Activated CD4-positive, alpha-beta T cell treated with anti-CD3 and anti-CD28 coated beads, Interleukin-2, amount 10 ng/mL, durations not matched to agents 7 days and 5 days (primary cell): Measurements from ENCODE around the gene TXNDC17. TPM values are rescaled to one million over a fixed set of nuclear protein-coding genes. Genes with fewer than 3 reads are reported as not detected.
"Not testable (repeated sequence)": the region's sequence is repeated elsewhere in the genome, so short reads cannot be mapped to it uniquely, and the experiment has no call there.

Experiments
- CTCF ChIA-PET: fragments of 350-600 bp; sonication (Branson Sonifier 250); formaldehyde crosslinking; loops from one replicate; lab custom pipeline; 2021; ENCODE audit warnings: antibody characterized with exemption; lab: Charles Lee
- POLR2A ChIA-PET: fragments of 350-600 bp; sonication (Branson Sonifier 250); formaldehyde crosslinking; loops from one replicate; lab custom pipeline; 2021; ENCODE audit warnings: antibody characterized with exemption; lab: Charles Lee
- DNase-seq: peaks from one replicate; pipeline ENCODE4 v3.0.0-alpha.2; 2020
- H3K27ac Mint-ChIP-seq: one replicate; pipeline ENCODE4 v1.8.0; 2021; ENCODE audit warnings: mild to moderate bottlenecking, moderate library complexity, mixed read lengths
- H3K27me3 Mint-ChIP-seq: one replicate; pipeline ENCODE4 v1.8.0; 2021; ENCODE audit warnings: mixed read lengths
- H3K36me3 Mint-ChIP-seq: one replicate; pipeline ENCODE4 v1.8.0; 2021; ENCODE audit warnings: low read depth, mixed read lengths
- H3K4me1 Mint-ChIP-seq: one replicate; pipeline ENCODE4 v1.8.0; 2021; ENCODE audit warnings: mixed read lengths
- H3K4me3 Mint-ChIP-seq: one replicate; pipeline ENCODE4 v1.8.0; 2021; ENCODE audit warnings: mild to moderate bottlenecking, moderate library complexity, mixed read lengths
- H3K9me3 Mint-ChIP-seq: one replicate; pipeline ENCODE4 v1.8.0; 2021; ENCODE audit warnings: mixed read lengths
- total RNA-seq, 2 experiments: library from RNA; stranded (reverse); gene quantifications; one replicate each; pipeline ENCODE4 v1.2.3, GENCODE V29; 2021

The TXNDC17 gene
- total RNA-seq, 2 experiments from 2014 or later = 49.0 to 69.0 TPM

DNA sequence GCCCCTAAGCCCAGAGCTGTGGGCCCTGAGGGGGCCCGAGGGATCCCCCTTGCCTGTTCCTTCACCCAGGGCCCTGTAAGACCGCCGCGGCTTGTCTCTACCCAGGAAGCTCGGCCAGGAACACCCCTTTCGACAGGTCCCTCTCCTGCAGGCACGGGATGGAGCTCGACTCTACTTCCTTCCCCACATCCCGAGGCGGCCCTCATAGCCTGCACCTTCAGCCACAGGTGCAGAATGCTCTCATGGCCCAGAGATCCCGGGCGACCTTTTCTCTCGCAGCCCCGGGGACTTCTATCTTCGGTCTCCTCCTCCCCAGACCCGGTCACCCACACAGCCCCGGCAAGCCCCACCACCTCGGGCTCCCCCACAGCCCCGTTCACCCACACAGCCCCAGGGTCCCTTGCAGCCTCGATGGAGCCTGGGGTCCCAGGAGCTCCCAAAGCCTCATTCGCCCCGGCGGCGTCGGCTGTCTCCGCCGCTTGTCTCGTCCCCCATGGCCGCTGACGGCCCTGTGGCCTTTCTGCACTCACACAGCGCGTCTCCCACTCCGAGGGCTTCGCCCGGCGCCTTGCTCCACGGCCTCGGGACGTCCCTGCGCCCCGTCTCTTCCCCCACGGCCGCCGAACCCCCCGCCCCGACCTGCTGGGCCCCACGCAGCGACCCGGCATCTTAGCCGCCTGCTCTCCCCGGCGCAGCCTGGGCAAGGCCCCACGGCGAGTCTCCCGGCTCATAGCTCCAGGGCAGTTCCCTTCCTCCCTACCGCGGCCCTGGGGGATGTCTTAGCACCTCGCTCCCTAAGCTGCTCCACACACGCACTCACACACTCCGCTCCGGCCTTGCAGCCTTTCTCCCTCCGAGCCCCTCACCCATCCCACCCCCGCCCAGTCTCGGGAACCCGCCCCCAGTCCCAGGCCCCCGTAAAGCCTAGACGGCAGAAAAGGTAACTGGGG lies 999 bp upstream of the TXNDC17 start:
- H3K27ac Mint-ChIP-seq = peak overlapping the region; percentile 96
- CTCF ChIA-PET = interaction anchor here (1.1 to 1.3 kb wide), 2 partner anchors 11 to 17 kb away, joined by 3 to 4 read pairs; partner anchors contain the start of gene MED31
- peaks cover 33% of the 10 kb centered on the region for H3K36me3 Mint-ChIP-seq
- no peaks in the 10 kb centered on the region for H3K27me3 Mint-ChIP-seq
- H3K9me3 Mint-ChIP-seq = no peaks in the 10 kb centered on the region
- peak; percentile 42 for DNase-seq
- H3K4me3 Mint-ChIP-seq = peak overlapping the region; percentile 94
- POLR2A ChIA-PET = no interaction called here
- H3K4me1 Mint-ChIP-seq = peaks cover 55% of the 10 kb centered on the region

GRCh38 chr17:6641247-6641863 lies 495 bp downstream of the TXNDC17 start:
- peak overlapping the region; percentile 94 for H3K4me3 Mint-ChIP-seq
- POLR2A ChIA-PET = interaction anchor here (2.0 kb wide), 1 partner anchor 10 kb away, joined by 6 read pairs; the partner anchor contains the start of genes C17orf100 and MED31
- H3K36me3 Mint-ChIP-seq = peaks cover 34% of the 10 kb centered on the region
- DNase-seq = peak; percentile 21
- CTCF ChIA-PET = interaction anchor here (0.7 kb wide), 1 partner anchor 24 kb away, joined by 3 read pairs; no protein-coding TSS in a partner anchor
- no peaks in the 10 kb centered on the region for H3K9me3 Mint-ChIP-seq
- peak overlapping the region; percentile 96 for H3K27ac Mint-ChIP-seq
- peaks cover 61% of the 10 kb centered on the region for H3K4me1 Mint-ChIP-seq
- no peaks in the 10 kb centered on the region for H3K27me3 Mint-ChIP-seq

GRCh38 chr17:6642592-6642991 lies 1.7 kb downstream of the TXNDC17 start:
- no peak for DNase-seq
- POLR2A ChIA-PET = interaction anchor here (2.0 kb wide), 1 partner anchor 9 kb away, joined by 6 read pairs; the partner anchor contains the start of genes C17orf100 and MED31
- Mint-ChIP-seq H3K27ac (no peak overlapping the region), H3K4me3 (peak overlapping the region; percentile 28), H3K36me3 (peaks cover 38% of the 10 kb centered on the region), H3K27me3 (no peaks in the 10 kb centered on the region), H3K4me1 (peaks cover 67% of the 10 kb centered on the region), H3K9me3 (no peaks in the 10 kb centered on the region)
- CTCF ChIA-PET = interaction anchor here (1.1 kb wide), 1 partner anchor 503 kb away, joined by 4 read pairs; no protein-coding TSS in a partner anchor

DNA sequence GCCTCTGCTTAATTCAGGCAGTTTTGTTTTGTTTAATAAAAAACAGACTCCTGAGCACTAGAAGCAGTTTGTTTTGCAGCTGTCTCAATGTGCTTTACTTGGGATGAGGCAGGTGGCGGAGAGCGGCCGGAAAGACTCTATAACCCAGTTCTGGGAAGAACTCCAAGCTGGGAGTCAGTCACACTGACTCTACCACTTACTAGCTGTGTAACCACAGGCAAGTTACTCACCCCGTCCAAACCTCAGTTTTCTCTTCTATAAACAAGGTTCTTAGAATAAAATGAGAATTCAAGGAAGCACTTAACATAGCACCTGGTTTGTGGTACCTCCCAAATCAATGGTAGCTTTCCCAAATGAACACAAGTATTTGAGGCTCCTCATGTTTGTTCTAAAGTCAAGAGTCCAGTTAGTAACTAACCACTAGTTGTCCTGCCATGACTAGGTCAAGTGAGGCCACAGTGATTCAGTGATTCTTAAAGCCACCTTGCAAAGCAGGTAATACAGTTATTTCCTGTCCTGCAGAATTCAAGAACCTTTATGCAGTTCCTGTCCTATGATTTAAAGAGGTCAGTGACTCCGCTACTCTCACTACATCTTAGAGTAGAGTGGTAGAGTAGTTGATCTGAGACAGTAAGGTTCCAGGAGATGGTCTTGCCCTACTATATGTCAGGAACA lies 2.7 kb downstream of the TXNDC17 start:
- H3K4me3 Mint-ChIP-seq = no peak overlapping the region

DNA sequence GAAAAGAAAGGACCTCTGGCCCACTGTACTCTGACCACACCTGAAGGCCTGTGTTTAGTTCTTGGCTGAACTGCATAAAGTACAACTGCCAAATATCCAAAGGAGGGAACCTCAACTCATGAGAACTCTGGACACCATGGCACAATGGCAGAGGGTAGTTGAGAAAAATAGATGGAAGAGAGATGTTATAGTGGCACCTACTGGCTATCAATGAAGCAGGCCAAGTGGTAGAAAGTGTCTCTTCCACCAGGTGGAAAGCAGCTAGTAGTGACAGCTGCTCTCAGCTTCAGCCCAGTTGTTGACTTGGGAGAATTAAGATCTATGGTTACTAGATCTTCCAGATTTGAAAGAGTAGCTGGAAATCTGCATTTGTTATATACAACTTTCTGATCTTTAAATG lies 7.3 kb downstream of the TXNDC17 start:
- ChIA-PET CTCF (interaction anchor here (0.6 to 0.9 kb wide), 2 partner anchors 11 to 173 kb away, joined by 3 to 4 read pairs; no protein-coding TSS in a partner anchor), POLR2A (no interaction called here)
- Mint-ChIP-seq H3K4me1 (peaks cover 67% of the 10 kb centered on the region), H3K27ac (no peak overlapping the region), H3K4me3 (no peak overlapping the region), H3K36me3 (peaks cover 38% of the 10 kb centered on the region), H3K9me3 (no peaks in the 10 kb centered on the region), H3K27me3 (no peaks in the 10 kb centered on the region)
- peak; percentile 25 for DNase-seq

More for the DNA sequence above, 2.7 kb downstream of the TXNDC17 start:
- Mint-ChIP-seq H3K36me3 (peaks cover 44% of the 10 kb centered on the region), H3K27ac (no peak overlapping the region), H3K27me3 (no peaks in the 10 kb centered on the region), H3K4me1 (peaks cover 68% of the 10 kb centered on the region), H3K9me3 (no peaks in the 10 kb centered on the region)
- ChIA-PET CTCF (interaction anchor here (1.1 kb wide), 1 partner anchor 26 kb away, joined by 3 read pairs; no protein-coding TSS in a partner anchor), POLR2A (no interaction called here)
- DNase-seq = no peak

DNA sequence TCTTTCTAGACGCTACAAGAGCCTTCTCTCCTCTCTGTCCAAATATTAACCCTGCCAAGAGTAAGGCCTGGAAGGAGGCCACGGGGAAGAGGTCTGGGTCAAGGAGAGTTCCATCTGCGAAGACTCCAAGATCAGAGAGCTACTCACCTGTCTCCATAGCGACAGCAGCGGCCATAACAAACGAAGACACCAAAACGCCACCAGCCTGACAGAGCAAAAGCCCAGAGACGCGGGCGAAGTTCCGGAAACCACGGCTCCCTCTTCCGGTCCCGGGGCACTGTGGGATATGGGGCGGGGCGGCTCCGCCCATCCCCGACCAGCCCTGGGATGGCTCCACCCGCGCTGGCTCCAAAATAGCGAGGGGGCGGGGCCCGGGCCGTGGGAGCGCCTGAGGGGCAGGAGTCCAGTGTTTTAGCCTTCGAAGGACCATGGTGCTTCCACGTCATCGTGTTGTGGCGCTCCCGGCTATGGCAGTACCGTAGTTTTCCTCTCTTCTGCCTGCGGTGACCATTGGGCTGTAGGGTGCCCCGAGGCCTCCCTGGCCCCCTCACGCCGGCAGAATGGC lies 10.6 kb downstream of the TXNDC17 start, which contains the start of the genes C17orf100 and MED31:
Gene C17orf100, plus strand, starts transcription at position 409 of the 565 bp plus-strand sequence. Its CDS starts 152 bp downstream, at position 561.
Gene MED31, minus strand, starts transcription at position 252 of the 565 bp plus-strand sequence. Its CDS starts 77 bp downstream, at position 175.
- Mint-ChIP-seq H3K27me3 (peaks cover 3% of the 10 kb centered on the region), H3K4me1 (peaks cover 63% of the 10 kb centered on the region), H3K9me3 (no peaks in the 10 kb centered on the region), H3K27ac (peak within 1 kb of the TSS; percentile 98), H3K36me3 (peaks cover 29% of the 10 kb centered on the region), H3K4me3 (peak within 1 kb of the TSS; percentile 91)
- ChIA-PET CTCF (interaction anchor here (0.6 to 1.3 kb wide), 3 partner anchors 12 to 181 kb away, joined by 3 to 4 read pairs (median 4); a partner anchor contains a TSS), POLR2A (interaction anchor here (1.0 kb wide), 1 partner anchor 9 kb away, joined by 6 read pairs; no protein-coding TSS in a partner anchor)
- peak; percentile 96 for DNase-seq

DNA sequence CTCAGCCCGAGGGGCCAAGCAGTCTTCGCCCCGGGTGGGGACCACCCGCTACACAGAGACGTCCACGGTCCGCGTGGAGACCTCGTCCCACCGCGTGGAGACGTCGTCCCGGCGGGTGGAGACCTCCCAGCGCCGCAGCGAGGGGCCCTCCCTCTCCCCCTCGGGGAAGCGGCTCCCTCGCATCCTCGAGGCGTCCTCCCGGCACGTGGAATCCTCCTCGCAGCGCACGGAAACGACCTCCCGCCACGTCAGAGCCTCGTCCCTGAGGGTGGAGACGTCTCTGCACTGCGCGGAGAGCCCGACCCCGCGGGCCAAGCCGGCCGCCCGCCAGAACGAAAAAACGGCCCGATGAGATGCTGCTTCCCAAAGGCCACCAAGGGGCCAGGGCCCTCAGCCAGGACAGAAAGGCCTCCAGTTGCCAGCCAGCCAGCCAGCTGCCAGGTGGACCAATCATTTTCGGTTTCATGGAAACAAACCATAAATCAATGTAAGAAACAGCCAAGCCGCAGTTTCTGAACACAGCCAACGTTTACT lies 11.1 kb downstream of the TXNDC17 start:
- no peaks in the 10 kb centered on the region for H3K9me3 Mint-ChIP-seq
- ChIA-PET POLR2A (interaction anchor here (1.0 kb wide), 1 partner anchor 10 kb away, joined by 6 read pairs; no protein-coding TSS in a partner anchor), CTCF (interaction anchor here (1.3 kb wide), 1 partner anchor 14 kb away, joined by 4 read pairs; no protein-coding TSS in a partner anchor)
- peaks cover 62% of the 10 kb centered on the region for H3K4me1 Mint-ChIP-seq
- peaks cover 28% of the 10 kb centered on the region for H3K36me3 Mint-ChIP-seq
- H3K27me3 Mint-ChIP-seq = peaks cover 3% of the 10 kb centered on the region
- H3K4me3 Mint-ChIP-seq = peak overlapping the region; percentile 61
- H3K27ac Mint-ChIP-seq = peak overlapping the region; percentile 67
- DNase-seq = peak; percentile 40

GRCh38 chr17:6654841-6655731 lies 14.2 kb downstream of the TXNDC17 start:
- peaks cover 3% of the 10 kb centered on the region for H3K27me3 Mint-ChIP-seq
- no peak for DNase-seq
- ChIA-PET POLR2A (no interaction called here), CTCF (interaction anchor here (0.6 kb wide), 1 partner anchor 13 kb away, joined by 3 read pairs; no protein-coding TSS in a partner anchor)
- peaks cover 15% of the 10 kb centered on the region for H3K36me3 Mint-ChIP-seq
- peaks cover 53% of the 10 kb centered on the region for H3K4me1 Mint-ChIP-seq
- H3K9me3 Mint-ChIP-seq = no peaks in the 10 kb centered on the region
- no peak overlapping the region for H3K27ac Mint-ChIP-seq
- peak overlapping the region; percentile 60 for H3K4me3 Mint-ChIP-seq

DNA sequence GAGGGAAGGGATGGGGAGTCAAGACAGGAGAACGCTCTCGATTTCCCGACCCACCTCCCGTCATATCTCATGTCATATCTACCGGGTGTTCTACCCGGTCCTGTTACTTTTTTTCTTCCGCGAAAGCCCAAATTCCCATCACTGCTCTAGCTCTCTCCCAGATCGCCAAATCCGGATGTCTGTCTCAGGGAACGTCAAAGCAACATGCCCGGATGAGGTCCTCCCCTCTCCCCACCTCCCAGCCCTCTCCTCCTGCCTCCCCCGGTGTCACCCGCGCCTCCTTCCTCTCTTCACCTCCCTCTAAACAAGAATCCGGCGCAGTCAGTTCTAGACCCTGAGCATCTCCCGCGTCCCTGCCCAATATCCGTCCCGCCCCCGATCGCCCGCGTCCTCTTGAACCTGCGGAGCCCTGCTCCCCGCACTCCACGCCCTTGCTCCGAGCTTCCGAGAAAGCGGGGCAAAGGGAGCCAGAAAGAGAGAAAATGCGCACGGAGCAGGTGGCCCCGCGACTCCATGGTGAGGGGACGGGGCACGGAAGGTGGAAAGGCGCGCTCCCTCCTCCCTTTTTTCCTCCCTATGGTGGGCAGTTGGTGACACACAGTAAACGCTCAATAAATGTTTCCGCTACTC lies 15.0 kb downstream of the TXNDC17 start:
- Mint-ChIP-seq H3K36me3 (peaks cover 14% of the 10 kb centered on the region), H3K4me1 (peaks cover 55% of the 10 kb centered on the region), H3K4me3 (peak overlapping the region; percentile 72)
- POLR2A ChIA-PET, CTCF ChIA-PET, H3K27me3 Mint-ChIP-seq, H3K9me3 Mint-ChIP-seq, H3K27ac Mint-ChIP-seq, DNase-seq: not testable (repeated sequence)
